ENCODE data around the gene IL17RD. TPM values are rescaled to one million over a fixed set of nuclear protein-coding genes. Genes with fewer than 3 reads are reported as not detected.

IL17RD gene
- total RNA-seq, 6 experiments from 2014 or later, result under 0.01 to 0.40 (median 0.29) TPM

- H3K36me3 ChIP-seq, result no peaks in the 10 kb centered on the region
- TF ChIP-seq POLR2A (IDR thresholded peaks at IDR 0.05) (no peak), CTCF (IDR thresholded peaks at IDR 0.05) (no peak)
- no peak overlapping the region for H3K27ac ChIP-seq
- intact Hi-C loops (cut with DNase I), result no loop called here
- no peak overlapping the region for H3K4me3 ChIP-seq
- no peaks in the 10 kb centered on the region for H3K27me3 ChIP-seq
- ATAC-seq (no peak), DNase-seq (no peak)
- 48% methylated on average over 6 of the region's 6 CpGs for WGBS (ENCODE audit: insufficient coverage, low coverage, low lambda C conversion rate, missing lambda C conversion rate)
- H3K9me3 ChIP-seq, result no peaks in the 10 kb centered on the region
- H3K4me1 ChIP-seq, result no peaks in the 10 kb centered on the region
These were observed 19.4 kb upstream of the IL17RD start for GRCh38 chr3:57184526-57184925.

- intact Hi-C loops (cut with DNase I), result no loop called here
- no peak overlapping the region for H3K27ac ChIP-seq
- H3K4me3 ChIP-seq, result no peak overlapping the region
These were observed 14.6 kb upstream of the IL17RD start for GRCh38 chr3:57179580-57180410.

GRCh38 chr3:57176045-57176444 lies 10.9 kb upstream of the IL17RD start:
- no peaks in the 10 kb centered on the region for H3K27me3 ChIP-seq
- TF ChIP-seq POLR2A (IDR thresholded peaks at IDR 0.05) (no peak), CTCF (IDR thresholded peaks at IDR 0.05) (no peak)
- ATAC-seq (no peak), DNase-seq (no peak)
- intact Hi-C loops (cut with DNase I), result no loop called here
- no peaks in the 10 kb centered on the region for H3K4me1 ChIP-seq
- H3K27ac ChIP-seq, result no peak overlapping the region
- 43% methylated on average over 1 of the region's 1 CpG for WGBS (ENCODE audit: insufficient coverage, low coverage, low lambda C conversion rate, missing lambda C conversion rate)
- H3K9me3 ChIP-seq, result no peaks in the 10 kb centered on the region
- H3K4me3 ChIP-seq, result no peak overlapping the region
- H3K36me3 ChIP-seq, result no peaks in the 10 kb centered on the region

More at GRCh38 chr3:57179580-57180410, 14.6 kb upstream of the IL17RD start:
- Histone ChIP-seq H3K27me3 (no peaks in the 10 kb centered on the region), H3K9me3 (no peaks in the 10 kb centered on the region), H3K4me1 (no peaks in the 10 kb centered on the region), H3K36me3 (no peaks in the 10 kb centered on the region)
- WGBS (ENCODE audit: insufficient coverage, low coverage, low lambda C conversion rate, missing lambda C conversion rate), result 58% methylated on average over 4 of the region's 5 CpGs
- peak; percentile 21 to 35 (median 28) for TF ChIP-seq CTCF (IDR thresholded peaks at IDR 0.05)
- no peak for TF ChIP-seq POLR2A (IDR thresholded peaks at IDR 0.05)
- no peak for DNase-seq
- ATAC-seq, result peak; percentile 39 to 50 (median 44)

- Histone ChIP-seq H3K4me1 (no peaks in the 10 kb centered on the region), H3K4me3 (no peak overlapping the region), H3K36me3 (no peaks in the 10 kb centered on the region), H3K27me3 (no peaks in the 10 kb centered on the region), H3K27ac (no peak overlapping the region), H3K9me3 (no peaks in the 10 kb centered on the region)
- 22% methylated on average over 2 of the region's 2 CpGs for WGBS (ENCODE audit: insufficient coverage, low coverage, low lambda C conversion rate, missing lambda C conversion rate)
- no peak for TF ChIP-seq POLR2A (IDR thresholded peaks at IDR 0.05)
- no peak for TF ChIP-seq CTCF (IDR thresholded peaks at IDR 0.05)
- no peak for DNase-seq
- no peak for ATAC-seq
- intact Hi-C loops (cut with DNase I), result no loop called here
These were observed 8.5 kb upstream of the IL17RD start for GRCh38 chr3:57173687-57174086.
